HL-60 (cell line): ENCODE results near the gene CLNK.

Experiments used
- DNase-seq, 2 experiments: peaks; one replicate each; pipeline ENCODE4 v3.0.0-alpha.2; 2010 to 2020; ENCODE audit warnings: low read depth in 1 of 2, low spot score in 1 of 2
- H3K27ac ChIP-seq: fragments of 250-450 bp; sonication (Bioruptor Pico); replicated peaks from 2 replicates; pipeline ENCODE4 v1.5.1; 2020; ENCODE audit warnings: mild to moderate bottlenecking, moderate library complexity
- H3K27me3 ChIP-seq: fragments of 250-450 bp; sonication (Bioruptor Pico); 2 replicates; pipeline ENCODE4 v1.5.1; 2021; ENCODE audit warnings: mild to moderate bottlenecking, moderate library complexity; ENCODE audit not compliant: insufficient read depth, poor library complexity, severe bottlenecking
- H3K4me3 ChIP-seq: replicated peaks from 2 replicates; pipeline ENCODE4 v1.5.1; 2011; ENCODE audit warnings: mild to moderate bottlenecking, control low read depth, low read length; ENCODE audit not compliant: insufficient read depth
- GABPA ChIP-seq: IDR thresholded peaks from 2 replicates; pipeline ENCODE4 v1.6.1; 2012; ENCODE audit warnings: low read depth
- POLR2AphosphoS5 ChIP-seq: IDR thresholded peaks from 2 replicates; pipeline ENCODE4 v1.6.1; 2012; ENCODE audit warnings: low read depth
- SPI1 ChIP-seq: IDR thresholded peaks from 2 replicates; pipeline ENCODE4 v1.6.1; 2012; ENCODE audit warnings: low read depth, mild to moderate bottlenecking, borderline replicate concordance
- TF ChIP-seq, protein P1 (sequence below): IDR thresholded peaks from one replicate; pipeline ENCODE4 v1.5.1; 2011; ENCODE audit warnings: low read length, control low read depth, inconsistent platforms; ENCODE audit not compliant: insufficient read depth
- TF ChIP-seq, protein P2 (sequence below): IDR thresholded peaks from 2 replicates; pipeline ENCODE4 v1.6.1; 2012; ENCODE audit warnings: low read depth; ENCODE audit not compliant: insufficient replicate concordance

Gene CLNK

DNA sequence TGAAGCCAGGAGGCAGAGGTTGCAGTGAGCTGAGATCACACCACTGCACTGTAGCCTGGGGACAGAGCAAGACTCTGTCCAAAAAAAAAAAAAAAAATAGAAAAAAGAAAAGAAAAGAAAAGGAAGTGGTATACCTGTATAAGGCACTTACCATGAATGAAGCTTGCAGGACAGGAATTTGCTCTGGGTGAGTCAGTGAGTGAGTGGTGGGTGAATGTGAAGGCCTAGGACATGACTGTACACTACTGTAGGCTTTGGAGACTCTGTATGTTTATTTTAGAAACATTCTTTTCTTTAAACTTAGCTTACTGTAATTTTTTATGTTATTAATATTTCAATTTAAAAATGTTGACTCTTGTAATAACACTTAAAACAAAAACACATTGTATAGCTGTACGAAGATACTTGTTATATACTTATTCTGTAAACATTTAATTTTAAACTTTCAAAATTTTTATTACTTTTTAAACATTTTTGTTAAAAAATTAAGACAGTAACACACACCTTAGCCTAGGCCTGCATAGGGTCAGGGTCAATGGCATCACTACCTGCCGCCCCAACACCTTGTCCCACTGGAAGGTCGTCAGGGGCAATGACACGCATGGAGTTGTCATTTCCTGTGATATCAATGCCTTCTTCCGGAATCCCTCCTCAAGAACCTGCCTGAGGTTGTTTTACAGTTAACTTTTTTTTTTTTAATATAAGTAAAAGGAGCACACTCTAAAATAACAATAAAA, 78.7 kb downstream of the CLNK start:
- no peak for TF ChIP-seq POLR2AphosphoS5
- Histone ChIP-seq H3K27me3 (no peaks in the 10 kb centered on the region), H3K4me3 (no peak overlapping the region), H3K27ac (no peak overlapping the region)
- DNase-seq = no peak

DNA sequence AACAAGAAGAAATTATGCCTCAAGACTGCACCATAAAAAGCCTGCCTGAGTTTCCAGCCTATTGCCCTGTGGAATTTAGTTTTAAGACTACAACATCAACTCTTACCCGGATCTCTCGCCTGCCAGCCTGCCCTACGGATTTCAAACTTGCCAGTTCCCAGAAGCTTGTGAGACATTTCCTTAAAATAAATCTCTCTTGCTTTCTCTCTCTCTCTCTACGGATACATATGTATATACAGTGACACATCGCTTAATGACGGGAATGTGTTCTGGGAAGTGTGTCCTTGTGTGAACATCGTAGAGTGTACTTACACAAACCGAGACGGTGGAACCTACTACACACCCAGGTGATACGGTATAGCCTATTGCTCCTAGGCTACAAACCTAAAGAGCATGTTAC, 79.5 kb downstream of the CLNK start:
- Histone ChIP-seq H3K27ac (no peak overlapping the region), H3K4me3 (no peak overlapping the region), H3K27me3 (no peaks in the 10 kb centered on the region)
- no peak for TF ChIP-seq POLR2AphosphoS5
- TF ChIP-seq GABPA = no peak
- TF ChIP-seq, protein P1, sequence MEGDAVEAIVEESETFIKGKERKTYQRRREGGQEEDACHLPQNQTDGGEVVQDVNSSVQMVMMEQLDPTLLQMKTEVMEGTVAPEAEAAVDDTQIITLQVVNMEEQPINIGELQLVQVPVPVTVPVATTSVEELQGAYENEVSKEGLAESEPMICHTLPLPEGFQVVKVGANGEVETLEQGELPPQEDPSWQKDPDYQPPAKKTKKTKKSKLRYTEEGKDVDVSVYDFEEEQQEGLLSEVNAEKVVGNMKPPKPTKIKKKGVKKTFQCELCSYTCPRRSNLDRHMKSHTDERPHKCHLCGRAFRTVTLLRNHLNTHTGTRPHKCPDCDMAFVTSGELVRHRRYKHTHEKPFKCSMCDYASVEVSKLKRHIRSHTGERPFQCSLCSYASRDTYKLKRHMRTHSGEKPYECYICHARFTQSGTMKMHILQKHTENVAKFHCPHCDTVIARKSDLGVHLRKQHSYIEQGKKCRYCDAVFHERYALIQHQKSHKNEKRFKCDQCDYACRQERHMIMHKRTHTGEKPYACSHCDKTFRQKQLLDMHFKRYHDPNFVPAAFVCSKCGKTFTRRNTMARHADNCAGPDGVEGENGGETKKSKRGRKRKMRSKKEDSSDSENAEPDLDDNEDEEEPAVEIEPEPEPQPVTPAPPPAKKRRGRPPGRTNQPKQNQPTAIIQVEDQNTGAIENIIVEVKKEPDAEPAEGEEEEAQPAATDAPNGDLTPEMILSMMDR = no peak
- TF ChIP-seq SPI1 = no peak
- TF ChIP-seq, protein P2, sequence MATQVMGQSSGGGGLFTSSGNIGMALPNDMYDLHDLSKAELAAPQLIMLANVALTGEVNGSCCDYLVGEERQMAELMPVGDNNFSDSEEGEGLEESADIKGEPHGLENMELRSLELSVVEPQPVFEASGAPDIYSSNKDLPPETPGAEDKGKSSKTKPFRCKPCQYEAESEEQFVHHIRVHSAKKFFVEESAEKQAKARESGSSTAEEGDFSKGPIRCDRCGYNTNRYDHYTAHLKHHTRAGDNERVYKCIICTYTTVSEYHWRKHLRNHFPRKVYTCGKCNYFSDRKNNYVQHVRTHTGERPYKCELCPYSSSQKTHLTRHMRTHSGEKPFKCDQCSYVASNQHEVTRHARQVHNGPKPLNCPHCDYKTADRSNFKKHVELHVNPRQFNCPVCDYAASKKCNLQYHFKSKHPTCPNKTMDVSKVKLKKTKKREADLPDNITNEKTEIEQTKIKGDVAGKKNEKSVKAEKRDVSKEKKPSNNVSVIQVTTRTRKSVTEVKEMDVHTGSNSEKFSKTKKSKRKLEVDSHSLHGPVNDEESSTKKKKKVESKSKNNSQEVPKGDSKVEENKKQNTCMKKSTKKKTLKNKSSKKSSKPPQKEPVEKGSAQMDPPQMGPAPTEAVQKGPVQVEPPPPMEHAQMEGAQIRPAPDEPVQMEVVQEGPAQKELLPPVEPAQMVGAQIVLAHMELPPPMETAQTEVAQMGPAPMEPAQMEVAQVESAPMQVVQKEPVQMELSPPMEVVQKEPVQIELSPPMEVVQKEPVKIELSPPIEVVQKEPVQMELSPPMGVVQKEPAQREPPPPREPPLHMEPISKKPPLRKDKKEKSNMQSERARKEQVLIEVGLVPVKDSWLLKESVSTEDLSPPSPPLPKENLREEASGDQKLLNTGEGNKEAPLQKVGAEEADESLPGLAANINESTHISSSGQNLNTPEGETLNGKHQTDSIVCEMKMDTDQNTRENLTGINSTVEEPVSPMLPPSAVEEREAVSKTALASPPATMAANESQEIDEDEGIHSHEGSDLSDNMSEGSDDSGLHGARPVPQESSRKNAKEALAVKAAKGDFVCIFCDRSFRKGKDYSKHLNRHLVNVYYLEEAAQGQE = no peak
- no peak for DNase-seq

DNA sequence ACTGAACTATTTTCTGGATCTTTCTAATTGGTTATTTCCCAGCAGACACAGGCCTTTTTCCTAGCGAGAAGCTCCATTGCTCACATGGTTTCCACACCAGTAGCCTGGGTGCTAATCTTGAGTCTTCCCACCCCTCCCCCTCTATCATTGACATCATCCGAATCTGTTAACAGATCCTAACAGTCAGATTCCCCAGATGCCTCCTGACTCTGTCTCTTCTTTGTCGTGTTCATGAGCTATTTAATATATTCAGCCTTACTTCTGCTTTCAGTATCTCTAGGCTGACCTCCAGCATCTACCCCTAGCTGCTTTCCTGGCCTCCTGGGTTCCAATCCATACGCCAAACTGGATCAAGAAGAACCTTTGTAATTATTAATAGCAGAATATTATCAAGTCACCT, 85.0 kb downstream of the CLNK start:
- no peak for DNase-seq
- no peak for TF ChIP-seq POLR2AphosphoS5
- TF ChIP-seq, protein P1 = no peak
- TF ChIP-seq GABPA = no peak
- TF ChIP-seq, protein P2 = no peak
- no peak for TF ChIP-seq SPI1
- Histone ChIP-seq H3K27me3 (peaks cover 2% of the 10 kb centered on the region), H3K4me3 (no peak overlapping the region), H3K27ac (no peak overlapping the region)

DNA sequence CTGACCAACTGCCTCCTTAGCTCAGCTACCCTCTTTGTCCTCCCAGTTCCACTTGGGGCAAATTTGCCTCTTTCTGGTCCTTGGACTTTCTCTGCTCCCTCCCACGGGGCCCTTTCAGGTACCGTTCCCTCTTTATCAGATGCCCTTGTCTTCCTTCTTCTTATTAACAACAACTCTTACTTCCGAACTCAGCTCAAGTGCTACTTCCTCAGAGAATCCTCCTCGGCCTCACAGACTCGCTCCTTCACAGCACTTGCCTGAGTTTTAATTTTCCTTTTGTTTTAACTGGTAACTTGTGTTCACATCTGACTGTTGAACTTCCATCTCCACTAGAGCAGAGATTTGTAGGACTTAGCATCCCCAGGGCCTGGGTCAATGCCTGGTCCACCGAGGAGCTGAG, 85.7 kb downstream of the CLNK start:
- H3K4me3 ChIP-seq = no peak overlapping the region
- H3K27me3 ChIP-seq = peaks cover 2% of the 10 kb centered on the region
- TF ChIP-seq SPI1 (no peak), GABPA (no peak), POLR2AphosphoS5 (no peak)
- TF ChIP-seq, protein P1 = no peak
- TF ChIP-seq, protein P2 = no peak
- no peak for DNase-seq
- no peak overlapping the region for H3K27ac ChIP-seq
